ENCODE data around the gene RGS7. TPM values are rescaled to one million over a fixed set of nuclear protein-coding genes. Genes with fewer than 3 reads are reported as not detected.
"Not testable (repeated sequence)": the region's sequence is repeated elsewhere in the genome, so short reads cannot be mapped to it uniquely, and the experiment has no call there.

Gene RGS7
- total RNA-seq, 4 donors from 2014 or later, result not detected

DNA sequence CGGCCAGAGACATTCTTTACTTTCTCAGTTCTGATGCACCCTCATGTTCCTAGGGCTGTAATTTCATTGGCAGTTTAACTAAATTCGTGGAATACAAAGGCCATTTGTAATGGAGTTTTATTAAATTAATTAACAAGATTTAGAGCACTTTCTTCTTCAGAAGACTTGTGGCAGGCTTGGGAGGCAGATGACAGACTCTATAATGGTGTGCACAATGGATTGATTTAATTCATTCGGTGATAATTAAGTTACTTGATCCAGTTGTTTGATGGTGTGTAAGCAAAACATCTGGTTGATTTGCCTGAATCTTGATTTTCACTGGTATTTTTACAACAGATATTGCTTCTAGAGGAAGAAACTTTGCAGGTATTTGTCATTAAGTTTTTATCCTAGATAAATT lies 383.1 kb downstream of the RGS7 start:
- in situ Hi-C loops (cut with MboI; ENCODE audit: low sequenced_read_pairs in 4 of 4) (no loop called here), intact Hi-C loops (cut with DNase I; ENCODE audit: low total_unique reads) (no loop called here)
- H3K4me1 ChIP-seq, result no peaks in the 10 kb centered on the region
- no peak overlapping the region for H3K27ac ChIP-seq
- H3K4me3 ChIP-seq, result no peak overlapping the region
- no peaks in the 10 kb centered on the region for H3K27me3 ChIP-seq
- TF ChIP-seq POLR2A (IDR thresholded peaks at IDR 0.05) (no peak), CTCF (IDR thresholded peaks at IDR 0.05 in 4 of 5, conservative IDR thresholded peaks at IDR 0.05 in 1 of 5) (no peak)
- ATAC-seq, result no peak
- no peaks in the 10 kb centered on the region for H3K36me3 ChIP-seq
- no peak for DNase-seq
- no peaks in the 10 kb centered on the region for H3K9me3 ChIP-seq

DNA sequence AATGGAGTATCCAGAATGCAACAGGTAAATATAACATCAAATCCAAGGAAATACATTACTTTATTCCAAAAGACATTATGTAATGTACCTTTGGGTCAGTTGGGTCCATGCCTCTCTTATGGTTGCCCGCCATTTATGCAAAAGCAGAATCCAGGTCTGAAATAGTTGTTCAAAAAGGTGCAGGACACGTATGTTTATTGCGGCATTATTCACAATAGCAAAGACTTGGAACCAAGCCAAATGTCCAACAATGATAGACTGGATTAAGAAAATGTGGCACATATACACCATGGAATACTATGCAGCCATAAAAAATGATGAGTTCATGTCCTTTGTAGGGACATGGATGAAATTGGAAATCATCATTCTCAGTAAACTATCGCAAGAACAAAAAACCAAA lies 384.9 kb downstream of the RGS7 start:
- H3K36me3 ChIP-seq; H3K27ac ChIP-seq; H3K4me1 ChIP-seq; H3K9me3 ChIP-seq; in situ Hi-C loops (cut with MboI; ENCODE audit: low sequenced_read_pairs in 4 of 4); H3K27me3 ChIP-seq; H3K4me3 ChIP-seq; DNase-seq; ATAC-seq; intact Hi-C loops (cut with DNase I; ENCODE audit: low total_unique reads): not testable (repeated sequence)

GRCh38 chr1:240970253-240970652 lies 386.8 kb downstream of the RGS7 start:
- intact Hi-C loops (cut with DNase I; ENCODE audit: low total_unique reads) (no loop called here), in situ Hi-C loops (cut with MboI; ENCODE audit: low sequenced_read_pairs in 4 of 4) (no loop called here)
- H3K27me3 ChIP-seq, result no peaks in the 10 kb centered on the region
- no peaks in the 10 kb centered on the region for H3K36me3 ChIP-seq
- no peak overlapping the region for H3K4me3 ChIP-seq
- H3K9me3 ChIP-seq, result no peaks in the 10 kb centered on the region
- H3K27ac ChIP-seq, result no peak overlapping the region
- TF ChIP-seq CTCF (IDR thresholded peaks at IDR 0.05 in 4 of 5, conservative IDR thresholded peaks at IDR 0.05 in 1 of 5) (no peak), POLR2A (IDR thresholded peaks at IDR 0.05) (no peak)
- no peak for DNase-seq
- no peak for ATAC-seq
- no peaks in the 10 kb centered on the region for H3K4me1 ChIP-seq

DNA sequence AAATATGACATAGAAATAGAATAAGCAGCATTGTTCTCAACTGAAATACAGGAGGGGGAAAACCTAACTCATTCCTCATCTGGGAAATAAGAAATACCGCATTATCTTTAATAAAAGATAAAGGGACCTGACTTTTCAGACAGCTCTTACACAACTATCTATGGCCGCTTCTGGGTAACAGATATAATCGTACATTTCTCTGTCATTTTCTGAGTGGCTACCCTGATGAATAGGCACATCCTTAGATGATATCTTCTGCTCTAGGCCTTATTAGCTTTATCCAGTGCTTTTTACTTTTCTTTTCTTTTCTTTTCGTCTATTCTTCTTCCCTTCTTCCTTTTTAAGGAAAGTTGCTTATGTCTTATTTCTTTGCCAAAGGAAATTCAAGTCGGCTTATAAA lies 388.1 kb downstream of the RGS7 start:
- H3K36me3 ChIP-seq, result no peaks in the 10 kb centered on the region
- H3K4me3 ChIP-seq, result no peak overlapping the region
- in situ Hi-C loops (cut with MboI; ENCODE audit: low sequenced_read_pairs in 4 of 4) (no loop called here), intact Hi-C loops (cut with DNase I; ENCODE audit: low total_unique reads) (no loop called here)
- H3K27ac ChIP-seq, result no peak overlapping the region
- no peaks in the 10 kb centered on the region for H3K27me3 ChIP-seq
- no peak for ATAC-seq
- no peak for DNase-seq
- no peaks in the 10 kb centered on the region for H3K9me3 ChIP-seq
- TF ChIP-seq POLR2A (IDR thresholded peaks at IDR 0.05) (no peak), CTCF (IDR thresholded peaks at IDR 0.05 in 4 of 5, conservative IDR thresholded peaks at IDR 0.05 in 1 of 5) (no peak)
- H3K4me1 ChIP-seq, result no peaks in the 10 kb centered on the region

- DNase-seq (no peak), ATAC-seq (no peak)
- no peaks in the 10 kb centered on the region for H3K4me1 ChIP-seq
- in situ Hi-C loops (cut with MboI; ENCODE audit: low sequenced_read_pairs in 4 of 4) (no loop called here), intact Hi-C loops (cut with DNase I; ENCODE audit: low total_unique reads) (no loop called here)
- H3K4me3 ChIP-seq, result no peak overlapping the region
- no peaks in the 10 kb centered on the region for H3K36me3 ChIP-seq
- TF ChIP-seq CTCF (IDR thresholded peaks at IDR 0.05 in 4 of 5, conservative IDR thresholded peaks at IDR 0.05 in 1 of 5), result no peak
- TF ChIP-seq POLR2A (IDR thresholded peaks at IDR 0.05), result no peak
- no peaks in the 10 kb centered on the region for H3K27me3 ChIP-seq
- no peak overlapping the region for H3K27ac ChIP-seq
- H3K9me3 ChIP-seq, result no peaks in the 10 kb centered on the region
These were observed 389.8 kb downstream of the RGS7 start for GRCh38 chr1:240967070-240967724.
